ENCODE data around the gene JAM2.

- TF ChIP-seq CTCF (IDR thresholded peaks at IDR 0.05; ENCODE audit: poor library complexity, severe bottlenecking) (no peak), SMC3 (conservative IDR thresholded peaks at IDR 0.05; ENCODE audit: poor library complexity) (no peak), EP300 (conservative IDR thresholded peaks at IDR 0.05; ENCODE audit: poor library complexity, severe bottlenecking) (no peak), POLR2AphosphoS5 (IDR thresholded peaks at IDR 0.05) (no peak), EZH2 (IDR thresholded peaks at IDR 0.05; ENCODE audit: borderline replicate concordance, insufficient read depth, low read length, poor library complexity, severe bottlenecking) (no peak), RAD21 (conservative IDR thresholded peaks at IDR 0.05) (no peak), REST (IDR thresholded peaks at IDR 0.05; ENCODE audit: borderline replicate concordance) (no peak), TAF1 (IDR thresholded peaks at IDR 0.05; ENCODE audit: low read depth) (no peak)
These were observed 3.7 kb upstream of the JAM2 start for GRCh38 chr21:25635310-25635709.
